Measurements from ENCODE around the gene FCER2.

Gene FCER2

GRCh38 chr19:7732045-7732444 lies 30.1 kb upstream of the FCER2 start, which contains the start of gene CLEC4G:
Gene CLEC4G, minus strand, starts transcription at chr19:7732110. Its CDS starts 8 bp downstream, at chr19:7732102.
- DNase-seq (ENCODE audit: low spot score) = no peak

- no peak for DNase-seq (ENCODE audit: low spot score)
Observed at GRCh38 chr19:7731615-7732014, 29.7 kb upstream of the FCER2 start.

GRCh38 chr19:7731218-7731595 lies 29.3 kb upstream of the FCER2 start:
- no peak for DNase-seq (ENCODE audit: low spot score)

GRCh38 chr19:7730286-7731217 lies 28.6 kb upstream of the FCER2 start:
- no peak for DNase-seq (ENCODE audit: low spot score)

GRCh38 chr19:7729831-7730285 lies 27.9 kb upstream of the FCER2 start:
- no peak for DNase-seq (ENCODE audit: low spot score)

- no peak for DNase-seq (ENCODE audit: low spot score)
Observed at GRCh38 chr19:7729211-7729610, 27.3 kb upstream of the FCER2 start.

GRCh38 chr19:7725791-7726190 lies 23.9 kb upstream of the FCER2 start:
- DNase-seq (ENCODE audit: low spot score) = no peak

GRCh38 chr19:7722231-7722651 lies 20.3 kb upstream of the FCER2 start:
- DNase-seq (ENCODE audit: low spot score) = no peak

- no peak for DNase-seq (ENCODE audit: low spot score)
Observed at GRCh38 chr19:7720351-7720750, 18.4 kb upstream of the FCER2 start.

GRCh38 chr19:7718668-7719067 lies 16.7 kb upstream of the FCER2 start:
- no peak for DNase-seq (ENCODE audit: low spot score)

- no peak for DNase-seq (ENCODE audit: low spot score)
Observed at GRCh38 chr19:7716762-7717161, 14.8 kb upstream of the FCER2 start.

- DNase-seq (ENCODE audit: low spot score) = no peak
Observed at GRCh38 chr19:7715671-7716070, 13.7 kb upstream of the FCER2 start.

- no peak for DNase-seq (ENCODE audit: low spot score)
Observed at GRCh38 chr19:7710616-7711015, 8.7 kb upstream of the FCER2 start.

GRCh38 chr19:7709932-7710460 lies 8.1 kb upstream of the FCER2 start:
- DNase-seq (ENCODE audit: low spot score) = no peak

GRCh38 chr19:7706955-7707456 lies 5.1 kb upstream of the FCER2 start:
- DNase-seq (ENCODE audit: low spot score) = no peak

- DNase-seq (ENCODE audit: low spot score) = no peak
Observed at GRCh38 chr19:7706188-7706954, 4.4 kb upstream of the FCER2 start.

GRCh38 chr19:7705387-7706187 lies 3.7 kb upstream of the FCER2 start:
- DNase-seq (ENCODE audit: low spot score) = peak; percentile 78

GRCh38 chr19:7704280-7705060 lies 2.5 kb upstream of the FCER2 start:
- no peak for DNase-seq (ENCODE audit: low spot score)

- DNase-seq (ENCODE audit: low spot score) = no peak
Observed at GRCh38 chr19:7703332-7703731, 1.4 kb upstream of the FCER2 start.

GRCh38 chr19:7701049-7701653 lies 780 bp downstream of the FCER2 start:
- DNase-seq (ENCODE audit: low spot score) = no peak

Measured in CD4-positive, alpha-beta T cell treated with Interleukin-2 at 100 ng/mL for 4 hours (primary cell).